H1 (cell line): ENCODE data around the gene PAXX. TPM values are rescaled to one million over a fixed set of nuclear protein-coding genes. Genes with fewer than 3 reads are reported as not detected.

Experiments used
- CTCF ChIA-PET: fragments of 300-600 bp; sonication (Branson Sonifier 250); formaldehyde crosslinking; loops from one replicate; lab custom pipeline; 2021; ENCODE audit not compliant: partially characterized antibody; lab: Charles Lee
- POLR2A ChIA-PET: fragments of 300-600 bp; sonication (Branson Sonifier 250); formaldehyde crosslinking; loops from one replicate; lab custom pipeline; 2021; ENCODE audit warnings: inconsistent platforms; ENCODE audit not compliant: partially characterized antibody; lab: Charles Lee
- DNase-seq, 2 experiments: peaks; one replicate each; pipeline versions ENCODE4 v3.0.0 to v3.0.0-alpha.2; 2010 to 2022; ENCODE audit warnings: low spot score in 2 of 2, low read depth in 1 of 2, mixed read lengths in 1 of 2
- FAIRE-seq: peaks from 2 replicates; lab custom pipeline; 2011; peaks lifted over from hg19 to GRCh38; lab: Jason Lieb, UNC
- H2AFZ ChIP-seq: 2 replicates; pipeline ENCODE4 v1.8.1; 2012; ENCODE audit warnings: low read length, inconsistent platforms
- H2AK5ac ChIP-seq: 2 replicates; pipeline ENCODE4 v1.6.1; 2013; ENCODE audit warnings: low read depth, low read length
- H2BK120ac ChIP-seq: replicated peaks from 2 replicates; pipeline ENCODE3; 2013; ENCODE audit warnings: low read depth, low read length, inconsistent platforms
- H2BK12ac ChIP-seq: 2 replicates; pipeline ENCODE4 v1.6.1; 2013; ENCODE audit warnings: low read depth, low read length
- H2BK15ac ChIP-seq: 2 replicates; pipeline ENCODE4 v1.6.1; 2013; ENCODE audit warnings: low read length
- H2BK20ac ChIP-seq: 2 replicates; pipeline ENCODE4 v1.6.1; 2013; ENCODE audit warnings: low read length
- H2BK5ac ChIP-seq: 2 replicates; pipeline ENCODE4 v1.6.1; 2013; ENCODE audit warnings: low read depth, low read length
- H3K14ac ChIP-seq: 2 replicates; pipeline ENCODE4 v1.6.1; 2013; ENCODE audit warnings: inconsistent platforms; ENCODE audit not compliant: insufficient read length
- H3K18ac ChIP-seq: 2 replicates; pipeline ENCODE4 v1.6.1; 2013; ENCODE audit warnings: low read length; ENCODE audit errors: extremely low read depth
- H3K23ac ChIP-seq: 2 replicates; pipeline ENCODE4 v1.6.1; 2013; ENCODE audit warnings: inconsistent platforms; ENCODE audit not compliant: insufficient read length
- H3K23me2 ChIP-seq: 2 replicates; pipeline ENCODE4 v1.6.1; 2013; ENCODE audit warnings: low read depth, low read length
- H3K27ac ChIP-seq: 2 replicates; pipeline ENCODE4 v1.6.1; 2011; ENCODE audit warnings: low read depth, low read length, inconsistent platforms
- H3K27me3 ChIP-seq, 4 experiments: replicated peaks in 1 of 4; 1 replicate in 1 of 4; 2 replicates in 3 of 4; pipeline versions ENCODE4 v1.6.1 to v1.8.1; 2011 to 2013; ENCODE audit warnings: low read length in 3 of 4, mild to moderate bottlenecking in 3 of 4, inconsistent platforms in 2 of 4, mixed read lengths in 2 of 4, moderate library complexity in 1 of 4; ENCODE audit not compliant: control insufficient read depth in 3 of 4, insufficient read depth in 3 of 4; ENCODE audit errors: extremely low read depth in 1 of 4
- H3K36me3 ChIP-seq, 4 experiments: 2 replicates each; pipeline versions ENCODE4 v1.6.1 to v1.8.1; 2011 to 2013; ENCODE audit warnings: mild to moderate bottlenecking in 4 of 4, low read length in 3 of 4, moderate library complexity in 2 of 4, control low read depth in 1 of 4, inconsistent platforms in 1 of 4; ENCODE audit not compliant: insufficient read depth in 4 of 4, control insufficient read depth in 2 of 4
- H3K4ac ChIP-seq: replicated peaks from 2 replicates; pipeline ENCODE3; 2013; ENCODE audit warnings: low read length, low read depth, mixed read lengths, inconsistent platforms; ENCODE audit not compliant: insufficient read length
- H3K4me1 ChIP-seq, 4 experiments: replicated peaks in 1 of 4; 1 replicate in 1 of 4; 2 replicates in 3 of 4; pipeline versions ENCODE4 v1.6.1 to v1.8.1; 2011 to 2013; ENCODE audit warnings: low read length in 3 of 4, inconsistent platforms in 2 of 4, mixed read lengths in 1 of 4; ENCODE audit not compliant: insufficient read depth in 4 of 4, control insufficient read depth in 3 of 4
- H3K4me2 ChIP-seq, 2 experiments: 2 replicates each; pipeline versions ENCODE4 v1.6.1 to v1.8.1; 2011 to 2013; ENCODE audit warnings: low read depth in 2 of 2, low read length in 2 of 2, control low read depth in 1 of 2, inconsistent platforms in 1 of 2, mild to moderate bottlenecking in 1 of 2; ENCODE audit not compliant: insufficient read depth in 1 of 2
- H3K4me3 ChIP-seq, 4 experiments: fragments of 200-600, 300-600 bp in 1 of 4; sonication (generic), shearing (Covaris generic), sonication (Bioruptor Twin) in 1 of 4; 2 replicates each; pipeline versions ENCODE4 v1.5.1 to v1.8.1; 2011 to 2016; ENCODE audit warnings: low read length in 4 of 4, low read depth in 3 of 4, control low read depth in 2 of 4, inconsistent platforms in 2 of 4, mild to moderate bottlenecking in 2 of 4, mixed read lengths in 1 of 4, moderate library complexity in 1 of 4; ENCODE audit not compliant: insufficient read depth in 2 of 4; ENCODE audit errors: extremely low read depth in 1 of 4
- H3K56ac ChIP-seq: replicated peaks from 2 replicates; pipeline ENCODE3; 2013; ENCODE audit warnings: low read depth, mild to moderate bottlenecking, mixed read lengths, low read length, inconsistent platforms; ENCODE audit not compliant: insufficient read length
- H3K79me1 ChIP-seq: 2 replicates; pipeline ENCODE4 v1.6.1; 2013; ENCODE audit warnings: low read depth, low read length, control low read depth
- H3K79me2 ChIP-seq, 2 experiments: 2 replicates each; pipeline versions ENCODE4 v1.6.1 to v1.8.1; 2012 to 2013; ENCODE audit warnings: low read length in 2 of 2, mild to moderate bottlenecking in 2 of 2, inconsistent platforms in 1 of 2; ENCODE audit not compliant: insufficient read depth in 2 of 2, control insufficient read depth in 1 of 2
- H3K9ac ChIP-seq, 4 experiments: replicated peaks in 1 of 4; 1 replicate in 1 of 4; 2 replicates in 3 of 4; pipeline versions ENCODE4 v1.6.1 to v1.8.1; 2011 to 2013; ENCODE audit warnings: low read depth in 3 of 4, low read length in 3 of 4, control low read depth in 2 of 4, mild to moderate bottlenecking in 2 of 4, moderate library complexity in 2 of 4, inconsistent platforms in 1 of 4; ENCODE audit errors: extremely low read depth in 1 of 4
- H3K9me3 ChIP-seq, 2 experiments: 2 replicates each; pipeline versions ENCODE4 v1.6.1 to v1.8.1; 2012 to 2013; ENCODE audit warnings: mild to moderate bottlenecking in 2 of 2, moderate library complexity in 2 of 2, control low read depth in 1 of 2, inconsistent platforms in 1 of 2, low read depth in 1 of 2, low read length in 1 of 2, mixed read lengths in 1 of 2; ENCODE audit not compliant: insufficient read depth in 2 of 2
- H4K20me1 ChIP-seq, 2 experiments: replicated peaks in 1 of 2; 2 replicates each; pipeline versions ENCODE3 to v1.8.1; 2011 to 2013; ENCODE audit warnings: inconsistent platforms in 2 of 2, low read length in 2 of 2, mild to moderate bottlenecking in 1 of 2; ENCODE audit not compliant: insufficient read depth in 2 of 2, control insufficient read depth in 1 of 2
- H4K5ac ChIP-seq: 2 replicates; pipeline ENCODE4 v1.6.1; 2013; ENCODE audit warnings: low read length, low read depth, mixed read lengths, inconsistent platforms; ENCODE audit not compliant: insufficient read length
- H4K8ac ChIP-seq: 2 replicates; pipeline ENCODE4 v1.8.0; 2013; ENCODE audit warnings: mild to moderate bottlenecking, moderate library complexity, low read length, inconsistent platforms; ENCODE audit not compliant: insufficient read depth; ENCODE audit errors: extremely low read depth
- H4K91ac ChIP-seq: replicated peaks from 2 replicates; pipeline ENCODE3; 2013; ENCODE audit warnings: low read length, mixed read lengths, inconsistent platforms; ENCODE audit not compliant: insufficient read length
- ATF2 ChIP-seq: IDR thresholded peaks from 2 replicates; pipeline ENCODE4 v1.6.1; 2012; ENCODE audit warnings: low read length, inconsistent platforms
- CHD1 ChIP-seq: IDR thresholded peaks from 2 replicates; pipeline ENCODE4 v1.6.1; 2012; ENCODE audit warnings: low read depth, low read length, improper control_type of control experiment
- CTBP2 ChIP-seq: IDR thresholded peaks from 2 replicates; pipeline ENCODE4 v1.7.0; 2011; ENCODE audit warnings: borderline replicate concordance, mild to moderate bottlenecking, moderate library complexity, mixed read lengths, low read length; ENCODE audit not compliant: insufficient read depth, insufficient read length
- GABPA ChIP-seq: IDR thresholded peaks from 2 replicates; pipeline ENCODE4 v1.6.1; 2011; ENCODE audit warnings: mild to moderate bottlenecking, low read length, moderate library complexity, borderline replicate concordance; ENCODE audit not compliant: insufficient read depth
- NRF1 ChIP-seq: IDR thresholded peaks from 2 replicates; pipeline ENCODE4 v1.6.1; 2011; ENCODE audit warnings: mild to moderate bottlenecking, low read depth, low read length, improper control_type of control experiment
- PHF8 ChIP-seq: fragments of 200-600 bp; sonication (generic); conservative IDR thresholded peaks from 2 replicates; pipeline ENCODE4 v1.7.1; 2012; ENCODE audit warnings: low read depth, mild to moderate bottlenecking, inconsistent platforms, low read length, moderate library complexity
- RBBP5 ChIP-seq: IDR thresholded peaks from 2 replicates; pipeline ENCODE4 v1.7.1; 2012; ENCODE audit warnings: low read depth, mild to moderate bottlenecking, inconsistent platforms, low read length, moderate library complexity, borderline replicate concordance
- SIRT6 ChIP-seq: IDR thresholded peaks from one replicate; pipeline ENCODE4 v1.7.1; 2012; ENCODE audit warnings: low read length, inconsistent platforms
- TAF1 ChIP-seq: IDR thresholded peaks from 2 replicates; pipeline ENCODE4 v1.6.1; 2011; ENCODE audit warnings: mild to moderate bottlenecking, low read depth, low read length
- YY1 ChIP-seq: IDR thresholded peaks from 2 replicates; pipeline ENCODE4 v1.6.1; 2011; ENCODE audit warnings: low read depth, mild to moderate bottlenecking, low read length
- WGBS, 2 experiments: shearing (Covaris generic) in 1 of 2; methylation state at CpG; one replicate each; pipeline versions ENCODE4 v1.1.6 to v1.1.7; 2013 to 2015; ENCODE audit warnings: low lambda C conversion rate in 2 of 2, mixed read lengths in 2 of 2, inconsistent platforms in 1 of 2, low coverage in 1 of 2, missing lambda C conversion rate in 1 of 2; ENCODE audit not compliant: insufficient replicate concordance in 2 of 2, insufficient coverage in 1 of 2, insufficient read length in 1 of 2; ENCODE audit errors: extremely low coverage in 1 of 2, missing lambda C conversion rate in 1 of 2; 5-methylcytosine and 5-hydroxymethylcytosine counted together
- polyA plus RNA-seq, 7 experiments: library from polyadenylated mRNA; depleted of rRNA in 3 of 7; stranded (reverse) in 5 of 7; unstranded in 2 of 7; fragments of >200 nt in 5 of 7; fragments of 200-250 nt in 2 of 7; gene quantifications; 1 replicate in 5 of 7; 2 replicates in 1 of 7; 4 replicates in 1 of 7; pipeline versions ENCODE4 v1.2.1 to v1.2.3, GENCODE V29; 2011 to 2013; ENCODE audit warnings: missing spikeins in 2 of 7, mixed read lengths in 2 of 7
- total RNA-seq: library from RNA; stranded (reverse); fragmentation: NEBNext Ultra II Directional; extraction: Animal tissue kit (Norgen Biotek cat#: 25700); gene quantifications from 2 replicates; pipeline ENCODE4 v1.2.1, GENCODE V29; 2021

The PAXX gene
- total and polyA plus RNA-seq, 2 of the 8 experiments (the other 6 are each of a cell fraction or from before 2014, with no cell fraction given), result 43.4 to 45.9 TPM

- 90% methylated on average over 9 of the region's 9 CpGs; no CpG with 5 or more reads in 1 of the 2 experiments for WGBS, 2 experiments
- no peaks in the 10 kb centered on the region for H3K9me3 ChIP-seq
- no peak for FAIRE-seq
- peaks cover 4% of the 10 kb centered on the region; the same call in 1 of the 2 replicates for H3K23me2 ChIP-seq
- H4K8ac ChIP-seq, result no peak overlapping the region
- no peaks in the 10 kb centered on the region for H4K20me1 ChIP-seq
- H2BK20ac ChIP-seq, result no peak overlapping the region
- H3K27me3 ChIP-seq, result no peaks in the 10 kb centered on the region
- H2BK12ac ChIP-seq, result no peak overlapping the region
- no peak overlapping the region for H3K4me3 ChIP-seq
- H3K56ac ChIP-seq, result no peak overlapping the region
- H2AFZ ChIP-seq, result no peak overlapping the region
- no peak overlapping the region for H3K4me2 ChIP-seq
- H3K27ac ChIP-seq, result no peak overlapping the region
- H3K79me1 ChIP-seq, result no peaks in the 10 kb centered on the region; the same call in 1 of the 2 replicates
- no peak overlapping the region for H2BK120ac ChIP-seq
- ChIA-PET CTCF (interaction anchor here (1.1 to 5.6 kb wide), 5 partner anchors 10 to 67 kb away, joined by 3 to 32 read pairs (median 9); partner anchors contain the start of genes LCN12 and PTGDS), POLR2A (interaction anchor here (1.5 kb wide), 1 partner anchor 24 kb away, joined by 3 read pairs; no protein-coding TSS in a partner anchor)
- H4K91ac ChIP-seq, result no peak overlapping the region
- no peaks in the 10 kb centered on the region for H3K79me2 ChIP-seq
- H3K9ac ChIP-seq, result no peak overlapping the region
- H3K4me1 ChIP-seq, result peaks cover 0 to 9% (median 5%) of the 10 kb centered on the region in 4 experiments; a peak in 5 of 7 replicates
- no peak overlapping the region for H3K14ac ChIP-seq
- H4K5ac ChIP-seq, result no peak overlapping the region
- no peaks in the 10 kb centered on the region for H3K36me3 ChIP-seq
- H2BK5ac ChIP-seq, result no peak overlapping the region
- DNase-seq, result no peak
- no peak overlapping the region for H2BK15ac ChIP-seq
- no peak overlapping the region for H2AK5ac ChIP-seq
- H3K23ac ChIP-seq, result no peak overlapping the region
- no peak overlapping the region for H3K4ac ChIP-seq
- no peak overlapping the region for H3K18ac ChIP-seq
- TF ChIP-seq YY1, result no peak
- no peak for TF ChIP-seq ATF2
- TF ChIP-seq TAF1, result no peak
- TF ChIP-seq CHD1, result no peak
- no peak for TF ChIP-seq SIRT6
- TF ChIP-seq NRF1, result no peak
- no peak for TF ChIP-seq CTBP2
- TF ChIP-seq GABPA, result no peak
- TF ChIP-seq RBBP5, result no peak
- TF ChIP-seq PHF8, result no peak
These were observed 30.1 kb upstream of the PAXX start for GRCh38 chr9:136962163-136962562.
